Stimulated activated CD8-positive, alpha-beta memory T cell treated with anti-CD3 and anti-CD28 coated beads, Interleukin-7, amount 100 ng/mL, for 1 hour (primary cell): ENCODE measurements around the gene SMIM32.

Experiments used
- DNase-seq, 2 donors: peaks; one replicate each; pipeline ENCODE4 v3.0.0-alpha.2; 2020; ENCODE audit warnings: low read depth in 2 of 2

Gene SMIM32

GRCh38 chr5:136207631-136208030 lies 14.7 kb upstream of the SMIM32 start:
- no peak for DNase-seq

- DNase-seq, result no peak
Observed at GRCh38 chr5:136206361-136206760, 13.4 kb upstream of the SMIM32 start.

- no peak for DNase-seq
Observed at GRCh38 chr5:136205941-136206340, 13.0 kb upstream of the SMIM32 start.

- no peak for DNase-seq
Observed at GRCh38 chr5:136205061-136205702, 12.2 kb upstream of the SMIM32 start.

GRCh38 chr5:136203303-136203922 lies 10.5 kb upstream of the SMIM32 start:
- DNase-seq, result no peak

GRCh38 chr5:136202469-136203205 lies 9.7 kb upstream of the SMIM32 start:
- no peak for DNase-seq

GRCh38 chr5:136201870-136202269 lies 8.9 kb upstream of the SMIM32 start:
- DNase-seq, result no peak

GRCh38 chr5:136200761-136201160 lies 7.8 kb upstream of the SMIM32 start:
- DNase-seq, result no peak

GRCh38 chr5:136200130-136200529 lies 7.2 kb upstream of the SMIM32 start:
- no peak for DNase-seq

GRCh38 chr5:136199408-136199807 lies 6.4 kb upstream of the SMIM32 start:
- no peak for DNase-seq

- DNase-seq, result no peak
Observed at GRCh38 chr5:136198453-136198852, 5.5 kb upstream of the SMIM32 start.

GRCh38 chr5:136197462-136198142 lies 4.6 kb upstream of the SMIM32 start:
- no peak for DNase-seq

GRCh38 chr5:136195971-136196820 lies 3.2 kb upstream of the SMIM32 start:
- no peak for DNase-seq

- DNase-seq, result no peak
Observed at GRCh38 chr5:136194576-136194975, 1.6 kb upstream of the SMIM32 start.

GRCh38 chr5:136193322-136193935 lies 467 bp upstream of the SMIM32 start:
- DNase-seq, result no peak

GRCh38 chr5:136192015-136192525 lies 892 bp downstream of the SMIM32 start:
- no peak for DNase-seq

- DNase-seq, result no peak
Observed at GRCh38 chr5:136191304-136192014, 1.5 kb downstream of the SMIM32 start.

- no peak for DNase-seq
Observed at GRCh38 chr5:136190904-136191303, 2.1 kb downstream of the SMIM32 start.

GRCh38 chr5:136190091-136190720 lies 2.8 kb downstream of the SMIM32 start:
- DNase-seq, result no peak

GRCh38 chr5:136188859-136189258 lies 4.1 kb downstream of the SMIM32 start:
- DNase-seq, result no peak
